Tongue (tissue), 2 donors: ENCODE results near the gene ACCS. TPM values are rescaled to one million over a fixed set of nuclear protein-coding genes. Genes with fewer than 3 reads are reported as not detected.

Source experiments
- DNase-seq: peaks from one replicate; pipeline ENCODE4 v3.0.0-alpha.2; 2015
- total RNA-seq: library from RNA; depleted of rRNA; stranded (reverse); fragments of >200 nt; gene quantifications from one replicate; pipeline ENCODE4 v1.2.3, GENCODE V29; 2014

Gene ACCS, protein sequence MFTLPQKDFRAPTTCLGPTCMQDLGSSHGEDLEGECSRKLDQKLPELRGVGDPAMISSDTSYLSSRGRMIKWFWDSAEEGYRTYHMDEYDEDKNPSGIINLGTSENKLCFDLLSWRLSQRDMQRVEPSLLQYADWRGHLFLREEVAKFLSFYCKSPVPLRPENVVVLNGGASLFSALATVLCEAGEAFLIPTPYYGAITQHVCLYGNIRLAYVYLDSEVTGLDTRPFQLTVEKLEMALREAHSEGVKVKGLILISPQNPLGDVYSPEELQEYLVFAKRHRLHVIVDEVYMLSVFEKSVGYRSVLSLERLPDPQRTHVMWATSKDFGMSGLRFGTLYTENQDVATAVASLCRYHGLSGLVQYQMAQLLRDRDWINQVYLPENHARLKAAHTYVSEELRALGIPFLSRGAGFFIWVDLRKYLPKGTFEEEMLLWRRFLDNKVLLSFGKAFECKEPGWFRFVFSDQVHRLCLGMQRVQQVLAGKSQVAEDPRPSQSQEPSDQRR
- 17.6 TPM for total RNA-seq

DNA sequence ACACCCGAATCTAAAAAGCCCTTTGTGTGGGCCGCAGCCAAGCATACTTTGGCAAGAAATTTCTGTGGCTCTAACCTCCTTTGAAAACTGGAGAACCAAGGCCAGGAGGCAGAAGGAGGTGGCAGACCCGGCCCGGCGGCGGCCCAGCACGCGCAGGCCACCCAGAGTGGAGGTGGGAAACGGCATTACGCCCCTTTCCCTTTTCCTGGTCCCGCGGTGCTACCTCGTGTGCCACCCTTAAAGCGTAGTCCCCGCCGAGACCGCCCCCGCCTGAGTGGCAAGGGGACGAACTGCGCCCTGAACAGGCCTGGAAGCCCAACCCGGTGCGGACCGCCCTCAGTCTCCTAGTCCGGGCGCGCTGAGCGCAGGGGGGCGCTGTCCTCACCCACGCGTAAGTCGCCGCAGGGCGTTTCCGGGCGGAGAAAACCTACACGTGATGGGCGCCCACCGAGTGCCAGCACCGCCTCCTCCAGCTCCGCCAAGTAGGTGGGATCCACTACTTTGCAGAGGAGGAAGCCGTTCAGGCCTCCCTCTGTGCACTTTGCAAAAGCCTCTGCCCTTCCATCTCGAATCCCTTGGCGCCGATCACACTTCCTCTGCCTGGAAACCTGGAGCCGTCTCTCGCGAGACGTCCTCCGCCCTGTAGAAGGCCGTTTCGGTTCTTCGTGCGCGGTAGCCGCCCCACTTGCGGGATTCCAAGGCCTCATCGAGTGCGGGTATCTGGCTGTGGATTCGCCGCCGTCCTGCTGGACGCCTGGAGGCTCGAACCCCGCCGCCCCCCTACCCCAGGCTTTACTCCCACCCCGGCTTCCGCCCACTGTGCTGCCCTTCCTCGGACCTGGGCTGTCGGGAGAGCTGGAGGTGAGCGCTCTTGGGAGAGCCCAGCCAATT lies at the start of gene ACCS:
Gene ACCS, plus strand, starts transcription at position 430 of the 891 bp plus-strand sequence. CDS start 1,358 bp downstream, outside the sequence.
- peak; percentile 97 for DNase-seq

DNA sequence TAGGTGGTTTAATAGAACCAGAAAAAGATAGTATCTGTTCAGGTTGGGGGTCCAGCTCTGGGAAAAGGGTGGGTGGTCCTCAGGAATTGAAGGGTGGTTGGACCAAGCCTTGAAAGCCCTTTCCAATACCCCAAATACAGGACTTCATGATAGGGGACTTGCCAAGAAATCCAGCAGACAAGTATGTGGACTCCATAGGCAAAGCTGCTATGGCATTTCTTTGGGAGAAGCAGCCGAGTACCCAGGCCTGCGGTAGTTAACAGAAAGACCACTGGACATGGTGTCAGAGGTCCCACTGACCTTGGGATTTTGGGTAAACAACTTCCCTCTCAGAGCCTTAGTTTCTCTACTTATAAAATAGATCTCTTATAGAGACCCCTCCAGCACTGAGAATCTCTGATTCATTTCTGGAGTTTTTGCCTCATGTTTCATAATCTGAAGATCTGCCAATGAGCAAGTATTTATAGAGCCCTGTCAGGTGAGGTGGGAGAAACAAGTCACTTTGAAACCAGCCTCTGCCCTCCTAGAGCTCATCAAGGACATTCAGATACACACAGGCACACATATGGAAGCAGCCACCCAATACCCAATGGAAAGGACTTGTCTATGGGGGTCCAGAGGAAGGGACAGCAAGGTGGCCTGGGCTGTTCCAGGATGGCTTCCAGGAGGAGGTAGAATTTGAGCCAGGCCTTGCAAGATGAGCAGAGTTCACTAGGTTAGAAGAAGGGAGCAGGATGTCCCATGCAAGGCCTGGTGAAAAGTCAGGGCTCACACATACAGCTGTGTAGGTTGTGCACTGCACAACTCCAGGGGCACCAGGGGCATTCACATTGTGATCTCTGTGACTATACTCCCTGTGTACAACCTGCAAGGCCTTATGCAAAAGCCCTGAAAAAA lies 49.3 kb upstream of the ACCS start:
- no peak for DNase-seq

DNA sequence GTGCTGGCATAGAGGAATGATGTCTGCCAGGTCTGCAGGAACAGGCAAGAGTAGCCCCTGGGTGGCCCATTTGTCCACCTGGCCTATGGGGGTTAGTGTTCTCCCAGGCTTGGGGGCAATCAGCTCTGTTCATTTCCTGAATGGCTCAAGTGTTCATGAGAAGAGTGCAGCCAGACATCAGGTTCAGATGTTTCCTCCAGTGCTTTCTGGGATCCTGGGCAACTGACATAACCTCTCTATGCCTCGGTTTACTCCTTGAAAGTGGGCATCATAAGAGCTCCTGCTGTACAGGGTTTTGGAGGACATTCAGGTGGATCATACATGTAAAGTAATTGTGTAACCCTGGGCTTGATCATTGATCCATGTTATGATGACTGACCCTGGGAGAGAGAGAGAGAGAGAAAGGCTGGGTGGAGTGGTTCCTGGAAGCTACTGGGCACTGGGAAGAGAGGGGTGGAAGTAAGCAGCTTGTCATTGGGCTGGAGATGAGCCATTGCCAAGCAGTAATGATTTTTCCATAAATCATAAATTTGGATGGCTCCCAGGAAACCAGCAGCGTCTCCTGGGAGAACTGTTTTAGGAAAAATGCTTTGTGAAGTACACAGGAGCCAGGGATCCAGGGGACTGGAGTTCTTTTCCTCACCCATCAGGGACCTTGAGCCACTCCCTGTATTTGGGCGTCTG lies 48.5 kb upstream of the ACCS start:
- no peak for DNase-seq

DNA sequence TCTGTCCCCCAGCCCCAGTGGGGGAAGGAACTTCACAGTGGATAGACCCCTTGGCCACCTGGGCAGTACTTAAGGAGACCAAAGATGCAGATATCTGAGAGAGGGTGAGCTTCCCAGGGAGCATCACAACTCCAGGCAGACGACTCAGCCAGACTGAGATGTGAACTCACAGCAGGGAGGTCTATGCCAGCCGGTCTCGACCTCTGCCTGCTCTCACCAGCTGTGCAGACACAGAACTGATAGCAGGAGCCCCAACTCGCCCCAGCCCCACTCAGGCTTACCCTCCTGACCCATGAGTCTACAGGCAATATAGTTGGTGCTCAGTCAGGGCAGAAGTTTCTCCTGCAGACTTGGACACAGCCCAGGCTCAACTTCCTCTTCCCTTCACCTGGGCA lies 47.9 kb upstream of the ACCS start:
- no peak for DNase-seq

DNA sequence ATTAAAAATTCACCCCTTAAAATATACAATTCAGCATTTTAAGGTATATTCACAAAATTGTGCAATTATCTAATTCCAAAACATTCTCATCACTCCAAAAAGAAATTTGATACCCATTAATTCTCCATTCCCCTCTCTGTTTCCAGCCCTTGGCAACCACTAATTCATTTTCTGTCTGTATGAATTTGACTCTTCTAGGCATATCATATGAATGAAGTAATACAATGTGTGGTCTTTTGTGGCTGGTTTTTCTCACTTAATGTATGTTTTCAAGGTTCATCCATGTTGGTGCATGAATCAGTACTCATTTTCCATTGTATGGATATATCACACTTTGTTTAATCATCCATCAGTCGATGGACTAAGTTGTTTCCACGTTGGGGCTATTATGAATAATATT lies 47.2 kb upstream of the ACCS start:
- DNase-seq: peak; percentile 40

DNA sequence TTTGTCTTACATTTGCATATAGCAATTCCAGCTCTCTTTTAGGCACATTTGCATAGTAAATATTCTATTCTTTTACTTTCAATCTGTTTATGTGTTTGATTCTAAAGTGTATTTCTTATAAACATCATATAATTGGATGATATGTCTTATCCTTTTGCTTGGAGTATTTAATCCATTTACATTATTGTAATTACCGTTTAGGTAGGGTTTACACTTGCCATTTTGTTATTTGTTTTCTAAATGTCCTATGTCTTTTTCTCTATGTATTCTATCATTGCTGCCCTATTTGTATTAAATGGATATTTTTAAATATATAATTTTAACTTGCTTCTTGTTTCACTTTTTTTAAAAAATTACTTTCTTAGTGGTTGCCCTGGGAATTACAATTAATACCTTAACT lies 41.1 kb upstream of the ACCS start:
- no peak for DNase-seq

DNA sequence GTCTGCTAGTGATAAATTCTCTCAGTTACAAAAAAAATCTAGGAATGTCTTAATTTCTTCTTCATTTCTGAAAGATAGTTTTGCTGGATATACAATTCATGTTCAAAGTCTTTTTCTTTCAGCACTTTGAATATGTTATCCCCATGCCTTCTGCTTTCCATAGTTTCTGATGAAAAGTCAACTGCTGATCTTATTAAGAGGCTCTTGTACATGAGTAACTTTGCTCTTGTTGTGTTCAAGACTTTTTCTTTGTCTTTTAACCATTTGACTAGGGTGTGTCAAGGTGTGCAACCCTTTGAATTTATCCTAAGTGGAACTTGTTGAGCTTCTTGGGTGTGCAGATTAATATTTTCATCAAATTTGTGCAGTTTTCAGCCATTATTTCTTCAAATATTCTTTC lies 40.3 kb upstream of the ACCS start:
- DNase-seq: no peak

DNA sequence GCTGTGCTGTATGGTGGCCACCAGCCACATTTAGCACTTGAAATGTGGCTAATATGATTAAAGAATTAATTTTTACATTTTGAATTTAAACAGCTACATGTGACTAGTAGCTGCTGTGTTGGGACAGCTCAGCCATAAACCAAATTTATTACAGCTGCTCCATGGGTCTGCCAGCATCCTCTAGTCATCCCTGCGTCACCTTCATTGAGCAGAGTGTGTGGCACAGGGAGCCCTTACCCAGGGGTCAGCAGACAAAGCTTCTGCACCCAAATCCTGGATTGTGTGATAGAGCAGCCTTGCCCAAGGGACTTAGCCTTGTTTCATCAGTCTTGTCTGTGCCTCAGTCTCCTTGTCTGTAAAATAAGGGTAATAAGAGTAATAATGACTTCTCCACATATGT lies 37.7 kb upstream of the ACCS start:
- DNase-seq: no peak

DNA sequence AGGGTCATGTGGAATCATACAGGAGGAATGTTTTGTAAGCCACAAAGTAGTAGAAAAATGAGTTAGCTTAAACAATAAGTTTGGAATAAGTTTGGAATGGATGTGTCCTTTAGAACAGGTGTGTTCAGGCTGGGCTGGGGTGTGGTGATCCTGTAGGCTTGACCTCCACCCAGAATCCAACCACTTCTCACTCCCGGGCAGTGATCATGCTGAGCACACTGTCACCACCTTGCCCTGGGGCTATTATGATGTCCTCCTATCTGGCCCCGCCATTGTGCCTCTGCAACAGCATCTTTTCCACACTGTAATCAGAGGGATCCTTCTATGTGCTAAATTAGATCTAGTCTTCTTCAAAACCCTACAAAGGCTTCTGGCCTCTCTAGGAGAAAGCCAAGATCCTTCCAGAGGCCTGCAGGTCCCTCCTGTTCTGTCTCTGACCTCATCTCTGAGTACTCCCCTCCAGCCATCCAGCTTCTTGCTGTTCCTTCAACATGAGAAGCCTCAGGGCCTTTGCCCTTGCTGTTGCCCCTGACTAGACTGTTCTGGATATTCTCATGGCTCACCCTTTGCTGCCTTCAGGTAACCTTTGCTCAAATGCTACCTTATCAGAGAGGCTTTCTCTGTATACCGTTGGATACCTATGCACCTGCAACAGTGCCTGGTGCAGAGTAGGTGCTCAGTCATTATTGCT lies 37.1 kb upstream of the ACCS start:
- DNase-seq: no peak

DNA sequence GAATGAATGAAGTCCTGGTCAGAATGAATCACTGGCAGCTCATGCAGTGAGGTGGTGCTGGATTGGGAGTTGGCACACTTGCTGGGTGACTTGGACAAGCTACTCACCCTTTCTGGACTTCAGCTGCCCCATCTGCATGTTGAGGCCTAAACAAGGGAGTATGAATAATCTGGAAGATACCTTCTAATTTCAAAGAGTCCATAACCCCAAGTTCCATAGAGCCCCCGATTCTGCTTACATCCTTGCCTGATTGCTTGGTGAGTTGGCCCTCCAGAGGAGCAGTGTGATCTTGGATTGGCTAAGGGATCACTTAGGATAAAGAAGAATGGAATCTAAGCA lies 36.6 kb upstream of the ACCS start:
- no peak for DNase-seq

DNA sequence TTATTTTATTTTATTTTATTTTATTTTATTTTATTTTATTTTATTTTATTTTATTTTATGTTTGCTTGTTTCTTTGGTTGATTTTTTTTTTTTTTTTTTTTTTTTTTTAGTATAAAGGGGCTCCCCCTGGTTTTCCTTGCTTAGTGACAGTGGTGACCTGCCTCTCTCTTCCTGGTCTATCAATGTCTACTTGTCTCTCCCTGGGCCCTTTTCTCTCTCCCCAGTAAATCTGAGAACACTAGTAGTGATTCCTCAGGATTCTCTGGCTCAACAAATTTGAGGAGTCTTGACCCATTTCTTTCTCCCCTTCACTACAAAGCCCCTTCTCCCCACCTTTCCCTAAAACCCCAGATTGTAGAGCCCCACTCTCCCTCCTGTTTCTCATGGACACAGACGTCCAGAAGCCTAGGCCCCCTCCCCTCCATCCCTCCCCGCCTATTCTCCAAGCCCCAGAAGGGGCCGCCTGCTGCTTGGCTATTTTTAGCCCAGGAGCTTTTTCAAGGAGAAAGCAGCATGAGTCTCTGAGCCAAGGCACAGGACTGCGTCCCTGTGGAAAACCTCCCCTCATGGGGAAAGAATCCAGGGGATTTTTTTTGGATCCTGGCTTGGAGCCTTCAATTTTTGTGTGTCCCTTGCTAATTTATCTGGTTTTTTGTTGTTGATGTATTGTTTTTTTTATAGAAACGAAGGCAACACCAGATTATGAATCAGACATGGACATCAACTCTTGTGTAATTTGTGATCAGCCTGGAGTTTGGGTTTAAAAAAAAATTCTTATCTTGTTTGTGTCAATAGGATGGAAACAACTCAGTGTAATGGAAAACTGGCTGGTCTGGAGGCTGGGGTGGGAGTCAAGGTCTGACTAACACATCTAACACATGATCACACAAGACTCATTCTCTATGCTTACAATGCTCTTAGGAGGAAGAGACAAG lies 35.8 kb upstream of the ACCS start:
- DNase-seq: peak; percentile 69

DNA sequence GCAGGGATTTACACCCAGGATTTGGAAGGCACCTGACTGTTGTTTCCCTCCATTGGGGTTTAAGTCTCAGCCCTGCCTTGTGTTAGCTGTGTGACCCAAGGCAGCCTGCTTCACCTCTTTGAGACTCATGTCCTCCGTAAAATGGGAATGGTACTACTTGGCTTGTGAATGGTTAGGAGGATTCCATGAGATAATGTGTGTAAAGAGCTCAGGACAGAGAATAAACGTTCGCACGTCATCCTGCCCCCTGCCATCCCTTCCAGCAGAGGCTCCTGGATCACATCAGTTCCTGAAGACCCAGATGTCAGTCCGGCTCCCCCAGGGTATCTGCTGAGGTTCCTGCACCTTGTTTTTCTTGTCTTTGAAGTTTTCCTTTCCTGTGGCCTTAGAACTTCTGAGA lies 35.1 kb upstream of the ACCS start:
- no peak for DNase-seq

DNA sequence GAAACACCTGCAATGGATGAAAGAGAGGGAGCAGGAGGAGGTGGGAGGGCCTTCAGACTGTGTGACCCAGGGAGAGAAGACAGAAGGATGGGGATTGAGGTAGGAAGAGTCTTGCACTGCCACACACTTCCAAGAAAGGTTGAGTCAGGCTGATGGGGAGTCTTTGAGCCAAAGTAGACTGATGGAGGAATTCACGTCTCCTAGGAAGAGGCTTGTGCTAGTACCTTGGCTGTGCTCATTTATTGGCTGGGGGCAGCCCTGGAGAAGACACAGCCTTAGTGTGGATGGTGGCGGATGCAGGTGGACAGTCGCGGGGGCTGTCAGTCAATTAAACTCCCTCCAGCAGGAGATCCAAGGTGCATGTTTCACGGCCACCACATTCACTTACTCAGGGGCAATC lies 34.5 kb upstream of the ACCS start:
- no peak for DNase-seq

DNA sequence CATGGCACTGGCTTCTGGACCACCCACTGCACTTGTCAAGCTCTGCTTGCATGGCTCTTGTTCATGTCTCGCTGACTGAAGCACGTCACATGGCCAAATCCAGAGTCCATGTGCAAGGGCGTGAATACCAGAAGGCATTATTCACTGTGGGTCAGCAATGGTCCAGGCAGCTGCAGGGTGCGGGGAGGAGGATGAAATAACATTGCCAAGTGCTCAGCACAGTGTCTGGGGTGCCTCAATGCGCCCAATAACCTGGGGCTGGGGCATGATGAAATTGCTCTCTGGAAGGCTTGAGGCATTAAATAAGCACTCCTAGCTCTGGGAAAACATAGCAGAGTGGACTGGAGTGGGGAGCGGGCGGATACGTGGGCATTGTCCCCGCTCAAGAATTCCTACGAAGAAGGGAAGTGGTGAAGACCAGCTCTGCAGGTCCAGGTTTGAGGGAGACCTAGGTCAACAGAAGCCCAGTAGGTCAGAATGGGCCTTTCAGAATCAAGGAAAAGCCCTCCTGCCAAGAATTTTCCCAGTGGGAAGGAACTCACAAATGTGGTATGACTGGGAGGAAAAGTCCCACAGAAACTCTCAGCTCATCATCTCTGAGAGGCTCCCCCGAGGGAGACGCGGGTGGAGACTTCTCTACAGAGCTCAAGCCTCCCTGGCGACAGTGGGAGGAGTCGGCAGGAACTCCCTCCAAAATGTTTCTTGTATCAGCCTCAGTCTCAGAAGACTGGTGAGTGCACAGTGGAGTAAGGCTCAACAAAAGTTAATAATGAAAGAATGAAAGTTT lies 33.6 kb upstream of the ACCS start:
- DNase-seq: peak; percentile 50

DNA sequence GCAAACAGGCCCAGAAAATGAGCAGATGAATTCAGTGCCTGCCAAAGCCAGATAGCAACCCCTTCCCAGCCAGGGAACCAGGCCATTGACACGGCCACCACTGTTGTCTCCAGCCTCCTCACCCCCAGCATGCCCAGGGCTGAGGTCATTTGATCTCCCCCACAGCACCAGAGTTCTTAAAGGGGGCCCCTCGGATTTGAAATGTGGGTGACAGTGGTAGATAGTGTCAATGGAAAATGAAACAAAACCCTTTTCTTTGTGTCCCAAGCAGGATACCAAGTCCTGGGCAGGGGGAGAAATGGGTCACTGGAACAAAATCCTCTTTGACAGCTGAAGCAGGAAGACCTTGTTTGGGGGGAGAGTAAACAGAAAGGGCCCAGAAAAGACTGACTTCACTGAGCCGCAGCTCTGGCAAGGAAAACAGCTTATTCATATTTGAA lies 32.6 kb upstream of the ACCS start:
- no peak for DNase-seq

DNA sequence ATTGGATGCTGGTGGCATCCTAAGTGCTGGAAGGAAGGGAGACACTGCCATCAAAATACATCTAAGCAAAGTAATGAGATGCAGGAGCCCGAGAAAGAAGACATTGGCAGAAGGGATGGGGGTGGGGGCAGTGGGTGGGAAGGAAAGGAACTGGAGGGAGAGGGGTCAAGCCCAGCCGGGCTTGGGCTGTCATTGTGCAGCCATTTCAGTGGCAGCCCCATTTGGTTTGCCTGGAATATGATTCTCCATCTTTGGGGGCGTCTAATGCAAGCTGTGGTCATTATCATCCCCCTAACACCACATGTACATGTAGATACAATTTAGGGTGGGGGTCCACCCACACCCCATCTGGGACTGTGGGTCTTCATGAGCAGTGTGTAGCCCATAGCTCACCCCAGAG lies 32.2 kb upstream of the ACCS start:
- DNase-seq: no peak

DNA sequence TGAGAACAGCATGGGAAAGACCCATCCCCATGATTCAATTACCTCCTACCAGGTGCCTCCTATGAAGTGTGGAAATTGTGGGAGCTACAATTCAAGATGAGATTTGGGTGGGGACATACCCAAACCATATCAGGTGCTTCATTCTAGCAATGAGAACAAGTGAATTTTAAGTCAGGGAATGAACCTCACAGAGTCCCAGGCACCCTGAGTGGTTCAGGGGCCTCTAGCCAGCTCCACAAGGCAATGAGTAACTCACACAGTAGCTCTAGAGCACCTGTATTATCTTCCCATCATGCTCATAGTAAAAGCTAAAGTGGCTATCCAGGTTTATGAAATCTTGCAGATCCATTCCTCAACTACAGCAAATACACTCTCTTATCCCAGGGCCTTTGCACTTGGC lies 31.4 kb upstream of the ACCS start:
- DNase-seq: no peak

DNA sequence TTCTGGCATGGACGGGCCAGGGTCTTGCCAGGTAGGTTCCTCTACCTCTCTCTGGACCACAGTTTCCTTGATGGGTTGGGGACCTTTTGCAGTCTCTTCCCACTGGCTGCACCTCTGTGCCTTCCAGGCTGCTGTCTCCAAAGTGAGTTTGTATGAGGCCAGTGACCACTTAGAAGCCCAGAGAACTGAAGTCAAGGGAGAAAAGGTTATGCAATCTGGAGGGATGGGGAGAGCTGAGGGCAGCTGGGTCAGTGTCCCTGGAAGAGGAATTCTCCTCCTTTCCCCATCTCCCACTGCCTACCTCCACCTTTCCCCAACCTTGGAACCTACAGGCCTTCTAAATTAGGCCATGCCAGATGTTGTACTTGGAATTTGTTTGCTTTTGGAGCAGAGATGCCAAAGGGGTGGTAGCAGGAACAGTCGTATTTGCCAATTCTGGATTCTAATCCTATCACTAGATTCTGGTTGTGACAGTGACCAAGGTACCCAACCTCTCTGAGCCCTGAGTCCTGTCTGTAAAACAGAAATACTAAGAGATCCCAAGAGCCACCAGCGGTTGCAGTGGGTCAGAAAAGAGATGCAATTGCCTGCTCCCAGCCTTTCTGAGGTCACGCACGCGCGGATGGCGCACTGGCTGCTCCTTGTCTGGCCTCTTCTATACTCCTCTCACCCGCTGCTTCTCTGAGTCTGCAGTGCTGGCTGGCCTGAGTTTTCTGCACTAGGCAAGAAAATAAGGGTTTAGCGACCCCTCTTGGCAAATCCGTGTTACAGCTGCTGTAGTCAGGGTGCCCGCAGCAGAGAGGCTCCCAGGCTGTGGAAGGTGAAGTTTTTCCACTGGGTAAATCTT lies 29.0 kb upstream of the ACCS start:
- peak; percentile 93 for DNase-seq
